IMR-90 (cell line): ENCODE results near the gene OR2F1. TPM values are rescaled to one million over a fixed set of nuclear protein-coding genes. Genes with fewer than 3 reads are reported as not detected.

Experiments
- ATAC-seq: fragments of 200-7000 bp; cut with Tn5 transposase; 2 replicates; pipeline ENCODE4 v1.9.1; 2020; ENCODE audit warnings: low read depth, mild to moderate bottlenecking, moderate library complexity
- BruUV-seq: library from RNA; stranded (reverse); fragments of 400-500 nt; replicated peaks from 2 replicates; lab custom pipeline; 2021; lab: Mats Ljungman, UMichigan
- CTCF ChIA-PET: fragments of 300-600 bp; formaldehyde crosslinking; extraction: SDS; loops from one replicate; lab custom pipeline; 2021; ENCODE audit warnings: antibody characterized with exemption; lab: Yijun Ruan, JAX
- POLR2A ChIA-PET: fragments of 300-600 bp; sonication (Branson Sonifier 250); formaldehyde crosslinking; loops from one replicate; lab custom pipeline; 2022; ENCODE audit warnings: antibody characterized with exemption; ENCODE audit not compliant: unreplicated experiment; lab: Charles Lee
- DNase-seq: peaks from one replicate; pipeline ENCODE4 v3.0.0; 2013
- H2AFZ ChIP-seq: replicated peaks from 2 replicates; pipeline ENCODE3; 2013; ENCODE audit warnings: low read length, mild to moderate bottlenecking; ENCODE audit not compliant: poor library complexity
- H2AK5ac ChIP-seq: 2 replicates; pipeline ENCODE4 v1.6.1; 2013; ENCODE audit warnings: low read depth, low read length, inconsistent platforms
- H2AK9ac ChIP-seq: replicated peaks from 2 replicates; pipeline ENCODE3; 2013; ENCODE audit warnings: mild to moderate bottlenecking, low read depth, low read length, moderate library complexity; ENCODE audit not compliant: poor library complexity
- H2BK120ac ChIP-seq: 2 replicates; pipeline ENCODE4 v1.6.1; 2013; ENCODE audit warnings: low read depth, low read length, inconsistent platforms
- H2BK15ac ChIP-seq: 3 replicates; pipeline ENCODE4 v1.6.1; 2013; ENCODE audit warnings: low read depth, low read length, inconsistent platforms
- H2BK20ac ChIP-seq: 2 replicates; pipeline ENCODE4 v1.6.1; 2013; ENCODE audit warnings: low read depth, mild to moderate bottlenecking, inconsistent platforms, low read length, moderate library complexity
- H2BK5ac ChIP-seq: 2 replicates; pipeline ENCODE4 v1.6.1; 2013; ENCODE audit warnings: mild to moderate bottlenecking, low read depth, low read length, inconsistent platforms; ENCODE audit not compliant: poor library complexity, severe bottlenecking
- H3K14ac ChIP-seq: replicated peaks from 2 replicates; pipeline ENCODE4 v1.6.1; 2013; ENCODE audit warnings: low read depth, low read length, inconsistent platforms
- H3K18ac ChIP-seq: 2 replicates; pipeline ENCODE4 v1.6.1; 2013; ENCODE audit warnings: low read depth, low read length, control low read depth
- H3K23ac ChIP-seq: 2 replicates; pipeline ENCODE4 v1.6.1; 2013; ENCODE audit warnings: low read depth, low read length, inconsistent platforms
- H3K27ac ChIP-seq: 2 replicates; pipeline ENCODE4 v1.5.1; 2013; ENCODE audit warnings: mild to moderate bottlenecking, control low read depth, low read length; ENCODE audit not compliant: insufficient read depth
- H3K27me3 ChIP-seq: 2 replicates; pipeline ENCODE4 v1.6.1; 2013; ENCODE audit warnings: low read length; ENCODE audit not compliant: control insufficient read depth, insufficient read depth
- H3K36me3 ChIP-seq: 2 replicates; pipeline ENCODE4 v1.6.1; 2013; ENCODE audit warnings: low read length, mixed read lengths; ENCODE audit not compliant: control insufficient read depth, insufficient read depth
- H3K4ac ChIP-seq: 2 replicates; pipeline ENCODE4 v1.6.1; 2013; ENCODE audit warnings: low read depth, low read length, inconsistent platforms
- H3K4me1 ChIP-seq: 2 replicates; pipeline ENCODE4 v1.6.1; 2013; ENCODE audit warnings: low read length, mixed read lengths; ENCODE audit not compliant: control insufficient read depth, insufficient read depth
- H3K4me2 ChIP-seq: 2 replicates; pipeline ENCODE4 v1.6.1; 2013; ENCODE audit warnings: low read depth, mild to moderate bottlenecking, control low read depth, low read length, moderate library complexity
- H3K4me3 ChIP-seq: 2 replicates; pipeline ENCODE4 v1.5.1; 2013; ENCODE audit warnings: low read depth, mild to moderate bottlenecking, control low read depth, low read length, moderate library complexity; ENCODE audit not compliant: insufficient read depth
- H3K56ac ChIP-seq: 2 replicates; pipeline ENCODE4 v1.6.1; 2013; ENCODE audit warnings: low read length, inconsistent platforms; ENCODE audit not compliant: insufficient read depth; ENCODE audit errors: extremely low read depth
- H3K79me1 ChIP-seq, 2 experiments: 2 replicates each; pipeline ENCODE4 v1.6.1; 2013; ENCODE audit warnings: low read length in 2 of 2, inconsistent platforms in 1 of 2, low read depth in 1 of 2
- H3K9ac ChIP-seq: 2 replicates; pipeline ENCODE4 v1.6.1; 2013; ENCODE audit warnings: low read depth, low read length, control low read depth
- H3K9me1 ChIP-seq: 2 replicates; pipeline ENCODE4 v1.6.1; 2013; ENCODE audit warnings: low read length, inconsistent platforms; ENCODE audit not compliant: insufficient read depth
- H3K9me3 ChIP-seq: 2 replicates; pipeline ENCODE4 v1.6.1; 2013; ENCODE audit warnings: low read length; ENCODE audit not compliant: control insufficient read depth, insufficient read depth
- H4K20me1 ChIP-seq: 2 replicates; pipeline ENCODE4 v1.6.1; 2013; ENCODE audit warnings: low read length, inconsistent platforms; ENCODE audit not compliant: insufficient read depth
- H4K5ac ChIP-seq: 2 replicates; pipeline ENCODE4 v1.6.1; 2013; ENCODE audit warnings: mild to moderate bottlenecking, low read depth, low read length, control low read depth
- H4K8ac ChIP-seq, 2 experiments: 2 replicates each; pipeline ENCODE4 v1.6.1; 2013; ENCODE audit warnings: low read depth in 2 of 2, low read length in 2 of 2, control low read depth in 1 of 2, inconsistent platforms in 1 of 2
- H4K91ac ChIP-seq: 2 replicates; pipeline ENCODE4 v1.6.1; 2013; ENCODE audit warnings: low read depth, low read length, inconsistent platforms; ENCODE audit not compliant: insufficient read depth
- BHLHE40 ChIP-seq: fragments of 150-350 bp; IDR thresholded peaks from 2 replicates; pipeline ENCODE4 v1.6.1; 2016; ENCODE audit warnings: mild to moderate bottlenecking, low read depth, low read length
- CEBPB ChIP-seq: IDR thresholded peaks from 2 replicates; pipeline ENCODE4 v1.6.1; 2012; ENCODE audit warnings: low read depth, low read length, improper control_type of control experiment
- CHD1 ChIP-seq: IDR thresholded peaks from 2 replicates; pipeline ENCODE4 v1.6.1; 2012; ENCODE audit warnings: low read depth, low read length, improper control_type of control experiment
- FOS ChIP-seq: fragments of 150-350 bp; IDR thresholded peaks from 2 replicates; pipeline ENCODE4 v1.6.1; 2016; ENCODE audit warnings: low read depth, low read length
- MAFK ChIP-seq: IDR thresholded peaks from 2 replicates; pipeline ENCODE4 v1.6.1; 2012; ENCODE audit warnings: low read depth, low read length, improper control_type of control experiment
- MAZ ChIP-seq: IDR thresholded peaks from 2 replicates; pipeline ENCODE4 v1.6.1; 2012; ENCODE audit warnings: low read depth, mild to moderate bottlenecking, low read length, improper control_type of control experiment, moderate library complexity, borderline replicate concordance
- MXI1 ChIP-seq: IDR thresholded peaks from 2 replicates; pipeline ENCODE4 v1.6.1; 2012; ENCODE audit warnings: low read depth, mild to moderate bottlenecking, low read length, moderate library complexity, borderline replicate concordance
- NFE2L2 ChIP-seq: fragments of 150-350 bp; IDR thresholded peaks from 2 replicates; pipeline ENCODE4 v1.6.1; 2016; ENCODE audit warnings: low read depth, mild to moderate bottlenecking, low read length
- POLR2A ChIP-seq: IDR thresholded peaks from 2 replicates; pipeline ENCODE4 v1.6.1; 2012; ENCODE audit warnings: mild to moderate bottlenecking, low read depth, low read length
- RAD21 ChIP-seq: IDR thresholded peaks from 2 replicates; pipeline ENCODE4 v1.6.1; 2012; ENCODE audit warnings: low read length, improper control_type of control experiment
- RCOR1 ChIP-seq: IDR thresholded peaks from 2 replicates; pipeline ENCODE4 v1.6.1; 2012; ENCODE audit warnings: mild to moderate bottlenecking, low read length, improper control_type of control experiment; ENCODE audit not compliant: insufficient replicate concordance
- RFX5 ChIP-seq: IDR thresholded peaks from 2 replicates; pipeline ENCODE4 v1.8.0; 2012; ENCODE audit warnings: low read depth, mild to moderate bottlenecking, low read length, moderate library complexity
- SMC3 ChIP-seq: fragments of 150-350 bp; IDR thresholded peaks from 2 replicates; pipeline ENCODE4 v1.6.1; 2016; ENCODE audit warnings: low read depth, mild to moderate bottlenecking, antibody characterized with exemption, low read length, moderate library complexity
- WGBS, 2 experiments: methylation state at CpG; one replicate each; pipeline versions ENCODE4 v1.1.5 to v1.1.7; 2013; ENCODE audit warnings: missing lambda C conversion rate in 2 of 2; ENCODE audit not compliant: insufficient read length in 1 of 2; ENCODE audit errors: extremely low coverage in 2 of 2; 5-methylcytosine and 5-hydroxymethylcytosine counted together
- dilution Hi-C: fragments of 300-500 bp; cut with HindIII; formaldehyde crosslinking; loops from one replicate; pipeline ENCODE4 v1.14.3; 2018; ENCODE audit warnings: low sequenced_read_pairs; ENCODE audit not compliant: unreplicated experiment
- in situ Hi-C: fragments of 300-500 bp; cut with MboI; formaldehyde crosslinking; loops from 3 replicates; pipeline ENCODE4 v1.14.3; 2019; ENCODE audit warnings: low sequenced_read_pairs, inconsistent platforms, mixed read lengths
- intact Hi-C: fragments of 100-400 bp; cut with micrococcal nuclease; formaldehyde crosslinking; loops from 2 replicates; pipeline ENCODE4 v1.10.0; 2022
- polyA plus RNA-seq, 3 experiments: library from polyadenylated mRNA; depleted of rRNA; stranded (reverse); fragments of >200 nt; gene quantifications; 2 replicates each; pipeline ENCODE4 v1.2.3, GENCODE V29; 2012; ENCODE audit warnings: low replicate concordance in 1 of 3
- total RNA-seq: library from RNA; depleted of rRNA; stranded (reverse); fragments of >200 nt; gene quantifications from 2 replicates; pipeline ENCODE4 v1.2.3, GENCODE V29; 2012
- TF ChIP-seq, protein P1 (sequence below): fragments of 150-350 bp; IDR thresholded peaks from 2 replicates; pipeline ENCODE4 v1.6.1; 2017; ENCODE audit warnings: mild to moderate bottlenecking, antibody characterized with exemption, low read length, low read depth
- TF ChIP-seq, protein P2 (sequence below): fragments of 150-350 bp; IDR thresholded peaks from 2 replicates; pipeline ENCODE4 v1.6.1; 2016; ENCODE audit warnings: low read depth, mild to moderate bottlenecking, low read length, moderate library complexity, borderline replicate concordance
- TF ChIP-seq, protein P3 (sequence below): conservative IDR thresholded peaks from 2 replicates; pipeline ENCODE4 v1.5.1; 2012; ENCODE audit warnings: mild to moderate bottlenecking, low read depth, low read length, improper control_type of control experiment

Gene OR2F1
- total and polyA plus RNA-seq, 2 of the 4 experiments (the other 2 are of a cell fraction): not detected

DNA sequence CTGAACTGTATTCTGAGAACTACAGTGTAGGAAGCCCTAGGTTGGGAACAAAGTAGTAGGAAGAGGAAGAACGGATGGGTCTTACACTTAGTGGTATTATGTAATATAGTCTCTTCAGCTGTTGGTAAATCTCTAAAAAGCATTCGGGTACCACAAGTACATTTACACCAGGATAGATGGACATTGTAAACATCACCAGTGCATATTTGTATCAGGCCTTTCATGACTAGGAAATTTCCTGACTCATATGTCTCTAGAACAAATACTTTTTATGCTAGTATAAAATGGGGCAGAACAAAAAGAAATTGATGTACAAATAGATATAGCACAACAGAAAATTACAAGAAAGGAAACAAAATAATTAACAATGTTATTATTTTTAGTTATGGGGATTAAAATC, 23.9 kb downstream of the OR2F1 start:
- in situ Hi-C loops (no loop called here), intact Hi-C loops (loop anchor here (5.0 kb wide), 1 partner anchor 41 kb away; the partner anchor contains the start of gene OR2F2), dilution Hi-C loops (no loop called here)
- Histone ChIP-seq H2BK20ac (no peak overlapping the region), H2BK5ac (no peak overlapping the region), H3K36me3 (no peaks in the 10 kb centered on the region), H3K4me1 (peaks cover 3% of the 10 kb centered on the region; the same call in 1 of the 2 replicates), H3K9me3 (no peaks in the 10 kb centered on the region), H3K56ac (no peak overlapping the region), H4K20me1 (no peaks in the 10 kb centered on the region), H3K23ac (no peak overlapping the region), H3K4me2 (no peak overlapping the region), H2AFZ (no peak overlapping the region), H4K8ac (no peak overlapping the region), H3K14ac (no peak overlapping the region), H3K27me3 (no peaks in the 10 kb centered on the region), H3K18ac (no peak overlapping the region), H2BK15ac (no peak overlapping the region), H3K4ac (no peak overlapping the region), H4K5ac (no peak overlapping the region), H3K79me1 (no peaks in the 10 kb centered on the region), H3K9ac (no peak overlapping the region), H2AK5ac (no peak overlapping the region), H2BK120ac (no peak overlapping the region; the same call in 1 of the 2 replicates), H3K4me3 (no peak overlapping the region), H3K27ac (no peak overlapping the region), H3K9me1 (no peaks in the 10 kb centered on the region), H4K91ac (no peak overlapping the region), H2AK9ac (no peak overlapping the region)
- POLR2A ChIA-PET: no interaction called here
- BruUV-seq: no TSS peak
- no CpG with 5 or more reads among the region's 2 CpGs for WGBS, 2 experiments
- CTCF ChIA-PET: no interaction called here
- TF ChIP-seq CEBPB (no peak), RFX5 (no peak), BHLHE40 (no peak), MAFK (no peak), CHD1 (no peak), SMC3 (no peak), POLR2A (no peak), MAZ (no peak), MXI1 (no peak), RAD21 (no peak), NFE2L2 (no peak), RCOR1 (no peak), FOS (no peak)
- TF ChIP-seq, protein P1, sequence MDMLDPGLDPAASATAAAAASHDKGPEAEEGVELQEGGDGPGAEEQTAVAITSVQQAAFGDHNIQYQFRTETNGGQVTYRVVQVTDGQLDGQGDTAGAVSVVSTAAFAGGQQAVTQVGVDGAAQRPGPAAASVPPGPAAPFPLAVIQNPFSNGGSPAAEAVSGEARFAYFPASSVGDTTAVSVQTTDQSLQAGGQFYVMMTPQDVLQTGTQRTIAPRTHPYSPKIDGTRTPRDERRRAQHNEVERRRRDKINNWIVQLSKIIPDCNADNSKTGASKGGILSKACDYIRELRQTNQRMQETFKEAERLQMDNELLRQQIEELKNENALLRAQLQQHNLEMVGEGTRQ: no peak
- TF ChIP-seq, protein P2, sequence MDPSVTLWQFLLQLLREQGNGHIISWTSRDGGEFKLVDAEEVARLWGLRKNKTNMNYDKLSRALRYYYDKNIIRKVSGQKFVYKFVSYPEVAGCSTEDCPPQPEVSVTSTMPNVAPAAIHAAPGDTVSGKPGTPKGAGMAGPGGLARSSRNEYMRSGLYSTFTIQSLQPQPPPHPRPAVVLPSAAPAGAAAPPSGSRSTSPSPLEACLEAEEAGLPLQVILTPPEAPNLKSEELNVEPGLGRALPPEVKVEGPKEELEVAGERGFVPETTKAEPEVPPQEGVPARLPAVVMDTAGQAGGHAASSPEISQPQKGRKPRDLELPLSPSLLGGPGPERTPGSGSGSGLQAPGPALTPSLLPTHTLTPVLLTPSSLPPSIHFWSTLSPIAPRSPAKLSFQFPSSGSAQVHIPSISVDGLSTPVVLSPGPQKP: no peak
- TF ChIP-seq, protein P3, sequence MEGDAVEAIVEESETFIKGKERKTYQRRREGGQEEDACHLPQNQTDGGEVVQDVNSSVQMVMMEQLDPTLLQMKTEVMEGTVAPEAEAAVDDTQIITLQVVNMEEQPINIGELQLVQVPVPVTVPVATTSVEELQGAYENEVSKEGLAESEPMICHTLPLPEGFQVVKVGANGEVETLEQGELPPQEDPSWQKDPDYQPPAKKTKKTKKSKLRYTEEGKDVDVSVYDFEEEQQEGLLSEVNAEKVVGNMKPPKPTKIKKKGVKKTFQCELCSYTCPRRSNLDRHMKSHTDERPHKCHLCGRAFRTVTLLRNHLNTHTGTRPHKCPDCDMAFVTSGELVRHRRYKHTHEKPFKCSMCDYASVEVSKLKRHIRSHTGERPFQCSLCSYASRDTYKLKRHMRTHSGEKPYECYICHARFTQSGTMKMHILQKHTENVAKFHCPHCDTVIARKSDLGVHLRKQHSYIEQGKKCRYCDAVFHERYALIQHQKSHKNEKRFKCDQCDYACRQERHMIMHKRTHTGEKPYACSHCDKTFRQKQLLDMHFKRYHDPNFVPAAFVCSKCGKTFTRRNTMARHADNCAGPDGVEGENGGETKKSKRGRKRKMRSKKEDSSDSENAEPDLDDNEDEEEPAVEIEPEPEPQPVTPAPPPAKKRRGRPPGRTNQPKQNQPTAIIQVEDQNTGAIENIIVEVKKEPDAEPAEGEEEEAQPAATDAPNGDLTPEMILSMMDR: no peak
- no peak for DNase-seq
- peak; percentile 40 for ATAC-seq
